Anterior cingulate cortex (tissue), 58 donors: Measurements from ENCODE around the gene WNT3.

ENCODE experiments used
- DNase-seq, 58 donors: peaks; one replicate each; lab custom pipeline; 2025; lab: John Stamatoyannopoulos, UW

WNT3 gene

GRCh38 chr17:46837521-46837920 lies 19.0 kb upstream of the WNT3 start:
- no peak for DNase-seq

GRCh38 chr17:46836500-46836899 lies 18.0 kb upstream of the WNT3 start:
- DNase-seq: no peak

- DNase-seq: no peak
These were observed 16.4 kb upstream of the WNT3 start for GRCh38 chr17:46834846-46835245.

GRCh38 chr17:46833840-46834208 lies 15.3 kb upstream of the WNT3 start:
- DNase-seq: no peak

- DNase-seq: peak in 45 of 58 donors; percentile 6 to 71 (median 36)
These were observed 14.7 kb upstream of the WNT3 start for GRCh38 chr17:46832945-46833839.

- DNase-seq: peak in 21 of 58 donors; percentile 13 to 54 (median 37)
These were observed 13.9 kb upstream of the WNT3 start for GRCh38 chr17:46832331-46832821.

GRCh38 chr17:46831573-46832330 lies 13.3 kb upstream of the WNT3 start:
- peak in 30 of 58 donors; percentile 15 to 81 (median 40) for DNase-seq

- no peak for DNase-seq
These were observed 8.8 kb upstream of the WNT3 start for GRCh38 chr17:46827274-46827673.

- DNase-seq: no peak
These were observed 7.6 kb upstream of the WNT3 start for GRCh38 chr17:46826116-46826515.

- no peak for DNase-seq
These were observed 5.2 kb upstream of the WNT3 start for GRCh38 chr17:46823657-46824056.

- DNase-seq: no peak
These were observed 4.0 kb upstream of the WNT3 start for GRCh38 chr17:46822388-46822921.

GRCh38 chr17:46821482-46822387 lies 3.2 kb upstream of the WNT3 start:
- DNase-seq: no peak

GRCh38 chr17:46820592-46821450 lies 2.3 kb upstream of the WNT3 start:
- DNase-seq: no peak

GRCh38 chr17:46819906-46820351 lies 1.4 kb upstream of the WNT3 start:
- no peak for DNase-seq

GRCh38 chr17:46818929-46819859 lies 702 bp upstream of the WNT3 start:
- no peak for DNase-seq

- DNase-seq: no peak
These were observed 637 bp downstream of the WNT3 start for GRCh38 chr17:46817901-46818209.

GRCh38 chr17:46817151-46817900 lies 1.2 kb downstream of the WNT3 start:
- DNase-seq: no peak
